ENCODE data around the gene TGIF2. TPM values are rescaled to one million over a fixed set of nuclear protein-coding genes. Genes with fewer than 3 reads are reported as not detected.

TGIF2 gene
- total and polyA plus RNA-seq, 2 of the 13 experiments (the other 11 are each of a cell fraction or from before 2014, with no cell fraction given), result 41.3 to 53.9 TPM

DNA sequence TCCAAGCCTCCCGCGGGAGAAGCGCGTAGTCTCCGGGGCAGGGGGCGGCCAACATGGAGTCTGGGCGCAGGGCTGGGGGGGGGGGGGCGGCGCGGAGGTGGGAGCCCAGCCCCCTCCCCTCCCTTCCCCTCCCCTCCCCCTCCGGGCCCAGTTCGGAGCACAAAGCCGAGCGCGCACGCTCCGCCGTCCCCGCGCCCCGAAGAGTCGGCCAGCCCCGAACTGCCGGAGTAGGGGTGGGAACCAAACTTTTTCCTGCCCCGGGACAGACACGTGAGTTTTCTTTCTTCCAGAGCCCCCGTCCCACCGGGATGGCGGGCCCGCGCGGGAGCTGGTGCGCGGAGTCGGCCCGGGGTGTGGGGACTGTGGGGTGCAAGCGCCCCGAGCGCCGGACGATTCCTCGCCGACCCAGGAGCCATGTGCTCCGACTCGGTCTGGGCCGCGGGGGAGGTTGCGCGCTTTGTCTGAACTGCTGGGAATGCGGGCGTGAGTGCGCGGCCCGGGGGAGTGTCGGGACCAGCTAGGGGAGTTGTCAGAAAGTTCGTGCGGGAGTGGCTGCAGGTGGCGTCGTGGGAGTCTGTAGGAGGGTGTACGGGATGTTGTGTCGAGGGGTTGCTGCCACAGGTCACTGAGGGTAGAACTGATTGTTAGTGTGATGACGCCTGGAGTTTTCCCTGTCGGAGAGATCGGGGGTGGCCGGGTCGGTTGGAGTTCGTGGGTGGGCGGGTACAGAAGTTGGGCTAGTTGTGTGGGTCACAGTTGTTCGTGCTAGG lies 1.2 kb downstream of the TGIF2 start (continued):
- TF ChIP-seq DNMT1 (CRISPR knock-in tag; IDR thresholded peaks at IDR 0.05), result peak; percentile 16; the same call in 1 of the 2 replicates
- TF ChIP-seq PITX1 (CRISPR knock-in tag; IDR thresholded peaks at IDR 0.05), result peak; percentile 74; the same call in 1 of the 2 replicates
- TF ChIP-seq, protein P1, sequence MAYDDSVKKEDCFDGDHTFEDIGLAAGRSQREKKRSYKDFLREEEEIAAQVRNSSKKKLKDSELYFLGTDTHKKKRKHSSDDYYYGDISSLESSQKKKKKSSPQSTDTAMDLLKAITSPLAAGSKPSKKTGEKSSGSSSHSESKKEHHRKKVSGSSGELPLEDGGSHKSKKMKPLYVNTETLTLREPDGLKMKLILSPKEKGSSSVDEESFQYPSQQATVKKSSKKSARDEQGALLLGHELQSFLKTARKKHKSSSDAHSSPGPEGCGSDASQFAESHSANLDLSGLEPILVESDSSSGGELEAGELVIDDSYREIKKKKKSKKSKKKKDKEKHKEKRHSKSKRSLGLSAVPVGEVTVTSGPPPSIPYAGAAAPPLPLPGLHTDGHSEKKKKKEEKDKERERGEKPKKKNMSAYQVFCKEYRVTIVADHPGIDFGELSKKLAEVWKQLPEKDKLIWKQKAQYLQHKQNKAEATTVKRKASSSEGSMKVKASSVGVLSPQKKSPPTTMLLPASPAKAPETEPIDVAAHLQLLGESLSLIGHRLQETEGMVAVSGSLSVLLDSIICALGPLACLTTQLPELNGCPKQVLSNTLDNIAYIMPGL (CRISPR knock-in tag; IDR thresholded peaks at IDR 0.05; ENCODE audit: borderline replicate concordance in 1 of 2, low read depth in 1 of 2), result peak; percentile 87 to 88
- peak; percentile 87; the same call in 1 of the 2 replicates for TF ChIP-seq ZNF547 (CRISPR knock-in tag; IDR thresholded peaks at IDR 0.05)
- 0 out of 2 replicates have a peak, but pooled peaks have one; percentile 30 for TF ChIP-seq PBX3 (CRISPR knock-in tag; IDR thresholded peaks at IDR 0.05; ENCODE audit: borderline replicate concordance)
- TF ChIP-seq NFKBIZ (CRISPR knock-in tag; IDR thresholded peaks at IDR 0.05), result no peak; the same call in 1 of the 2 replicates
- TF ChIP-seq GPN1 (CRISPR knock-in tag; IDR thresholded peaks at IDR 0.05; ENCODE audit: borderline replicate concordance), result peak; percentile 86; the same call in 1 of the 2 replicates
- peak; percentile 91 for TF ChIP-seq SAP130 (CRISPR knock-in tag; IDR thresholded peaks at IDR 0.05; ENCODE audit: low read depth)
- TF ChIP-seq ZNF484 (CRISPR knock-in tag; IDR thresholded peaks at IDR 0.05; ENCODE audit: borderline replicate concordance, low read depth), result peak; percentile 51; the same call in 1 of the 2 replicates
- TF ChIP-seq FOXK2 (IDR thresholded peaks at IDR 0.05), result 0 out of 2 replicates have a peak, but pooled peaks have one; percentile 22
- 0 out of 2 replicates have a peak, but pooled peaks have one; percentile 23 for TF ChIP-seq ZNF766 (CRISPR knock-in tag; IDR thresholded peaks at IDR 0.05; ENCODE audit: borderline replicate concordance)
- peak; percentile 64 for TF ChIP-seq ZBTB14 (CRISPR knock-in tag; IDR thresholded peaks at IDR 0.05)
- TF ChIP-seq POGK (CRISPR knock-in tag; conservative IDR thresholded peaks at IDR 0.05), result peak; percentile 93
- TF ChIP-seq EHMT2 (IDR thresholded peaks at IDR 0.05; ENCODE audit: borderline replicate concordance, low read depth, low read length), result no peak
- no peak for TF ChIP-seq ZNF12 (CRISPR knock-in tag; IDR thresholded peaks at IDR 0.05)
- TF ChIP-seq TFAP4 (IDR thresholded peaks at IDR 0.05; ENCODE audit: borderline replicate concordance, low read depth), result no peak
- TF ChIP-seq ZFP82 (CRISPR knock-in tag; IDR thresholded peaks at IDR 0.05; ENCODE audit: borderline replicate concordance), result no peak
